ENCODE data around the gene ATP6V1B1.

The ATP6V1B1 gene

DNA sequence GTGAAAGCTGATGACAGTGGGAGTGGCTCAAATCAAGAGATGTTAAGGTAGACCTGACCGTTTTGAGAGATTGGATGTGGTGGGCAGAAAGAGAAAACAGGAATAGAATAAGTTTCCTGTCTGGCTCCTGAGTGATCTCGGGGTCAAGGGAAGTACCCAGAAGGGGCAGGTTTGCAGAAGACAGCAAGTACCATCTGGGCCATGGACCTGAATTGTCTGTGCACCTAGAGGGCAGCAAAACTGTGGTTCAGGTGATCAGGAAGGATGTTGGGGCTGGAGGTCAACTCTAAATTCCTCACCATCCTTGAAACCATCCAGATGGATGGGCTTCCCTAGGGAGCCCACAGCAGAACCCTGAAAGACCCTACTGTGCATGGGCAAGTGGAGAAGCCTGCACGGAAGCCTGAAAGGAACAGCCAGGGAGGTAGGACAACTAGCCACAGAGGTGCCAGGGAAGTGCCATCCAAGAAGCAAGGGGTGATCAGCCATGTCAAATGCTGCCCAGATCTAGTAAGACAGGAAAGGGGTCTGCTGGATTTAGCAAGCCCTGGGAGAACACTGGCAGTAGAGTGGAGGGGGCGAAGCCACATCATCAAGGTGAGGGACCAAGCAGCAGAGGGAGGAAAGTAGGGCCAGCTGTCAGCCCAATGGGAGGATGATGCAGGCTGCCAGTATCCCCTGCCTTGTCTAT is 50.9 kb downstream of the ATP6V1B1 start:
- no peaks in the 10 kb centered on the region for H3K27me3 ChIP-seq
- peaks cover 82% of the 10 kb centered on the region for H3K36me3 ChIP-seq
- peaks cover 95% of the 10 kb centered on the region for H4K20me1 ChIP-seq
- no peak for TF ChIP-seq Cebpa-rat (IDR thresholded peaks at IDR 0.05)
- no peak overlapping the region for H3K27ac ChIP-seq
- no peaks in the 10 kb centered on the region for H3K9me3 ChIP-seq
- no peak overlapping the region for H3K4me2 ChIP-seq
- no peak overlapping the region for H3K4me3 ChIP-seq
- H3K9ac ChIP-seq: no peak overlapping the region
- peaks cover 16% of the 10 kb centered on the region for H3K4me1 ChIP-seq

DNA sequence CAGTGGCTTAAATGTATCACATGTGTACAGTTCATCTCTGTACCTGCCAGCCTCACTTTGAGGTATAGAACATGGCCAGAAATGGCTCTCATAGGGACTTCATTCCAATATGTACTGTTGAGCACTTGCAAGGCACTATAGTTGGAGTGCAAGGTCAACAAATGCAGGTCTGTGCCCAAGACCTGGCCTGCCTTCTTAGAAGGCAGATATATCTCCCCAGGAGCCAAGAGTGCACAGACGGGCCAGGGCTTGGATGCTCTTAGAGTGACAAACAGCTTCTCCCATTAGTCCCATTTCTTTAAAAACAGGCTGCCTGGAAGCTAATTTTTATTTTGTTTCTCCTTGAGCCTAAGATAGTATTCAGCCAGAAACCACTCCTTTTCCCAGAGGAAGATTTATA is 51.7 kb downstream of the ATP6V1B1 start:
- Histone ChIP-seq H3K9me3 (no peaks in the 10 kb centered on the region), H3K27ac (no peak overlapping the region), H3K9ac (no peak overlapping the region), H3K36me3 (peaks cover 86% of the 10 kb centered on the region), H3K4me2 (no peak overlapping the region), H3K4me3 (no peak overlapping the region), H3K27me3 (no peaks in the 10 kb centered on the region), H4K20me1 (peaks cover 95% of the 10 kb centered on the region), H3K4me1 (peaks cover 12% of the 10 kb centered on the region)
- no peak for TF ChIP-seq Cebpa-rat (IDR thresholded peaks at IDR 0.05)

DNA sequence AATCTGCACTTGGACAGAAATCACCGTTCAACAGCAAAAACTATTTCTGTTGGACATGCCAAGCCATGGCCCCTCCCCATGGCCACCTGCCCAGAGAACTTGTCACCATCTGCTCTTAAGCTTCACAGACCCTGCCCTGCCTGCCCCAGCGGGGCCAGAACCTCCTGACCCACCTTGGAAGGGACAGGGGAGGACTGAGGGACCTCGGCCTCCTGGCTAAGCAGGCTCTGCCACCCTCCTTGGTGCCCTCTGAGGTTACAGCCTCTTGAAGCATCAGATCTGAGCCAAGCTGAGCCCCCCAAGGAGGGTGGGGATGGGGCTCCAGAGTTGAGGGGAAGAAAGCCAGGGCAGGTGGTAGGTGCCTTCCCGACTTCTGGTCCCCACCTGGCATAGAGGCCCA is 52.5 kb downstream of the ATP6V1B1 start:
- Histone ChIP-seq H3K4me2 (no peak overlapping the region), H3K27ac (no peak overlapping the region), H3K27me3 (no peaks in the 10 kb centered on the region), H3K36me3 (peaks cover 86% of the 10 kb centered on the region), H3K4me3 (no peak overlapping the region), H4K20me1 (peaks cover 94% of the 10 kb centered on the region), H3K9me3 (no peaks in the 10 kb centered on the region), H3K4me1 (peaks cover 18% of the 10 kb centered on the region), H3K9ac (no peak overlapping the region)
- no peak for TF ChIP-seq Cebpa-rat (IDR thresholded peaks at IDR 0.05)

DNA sequence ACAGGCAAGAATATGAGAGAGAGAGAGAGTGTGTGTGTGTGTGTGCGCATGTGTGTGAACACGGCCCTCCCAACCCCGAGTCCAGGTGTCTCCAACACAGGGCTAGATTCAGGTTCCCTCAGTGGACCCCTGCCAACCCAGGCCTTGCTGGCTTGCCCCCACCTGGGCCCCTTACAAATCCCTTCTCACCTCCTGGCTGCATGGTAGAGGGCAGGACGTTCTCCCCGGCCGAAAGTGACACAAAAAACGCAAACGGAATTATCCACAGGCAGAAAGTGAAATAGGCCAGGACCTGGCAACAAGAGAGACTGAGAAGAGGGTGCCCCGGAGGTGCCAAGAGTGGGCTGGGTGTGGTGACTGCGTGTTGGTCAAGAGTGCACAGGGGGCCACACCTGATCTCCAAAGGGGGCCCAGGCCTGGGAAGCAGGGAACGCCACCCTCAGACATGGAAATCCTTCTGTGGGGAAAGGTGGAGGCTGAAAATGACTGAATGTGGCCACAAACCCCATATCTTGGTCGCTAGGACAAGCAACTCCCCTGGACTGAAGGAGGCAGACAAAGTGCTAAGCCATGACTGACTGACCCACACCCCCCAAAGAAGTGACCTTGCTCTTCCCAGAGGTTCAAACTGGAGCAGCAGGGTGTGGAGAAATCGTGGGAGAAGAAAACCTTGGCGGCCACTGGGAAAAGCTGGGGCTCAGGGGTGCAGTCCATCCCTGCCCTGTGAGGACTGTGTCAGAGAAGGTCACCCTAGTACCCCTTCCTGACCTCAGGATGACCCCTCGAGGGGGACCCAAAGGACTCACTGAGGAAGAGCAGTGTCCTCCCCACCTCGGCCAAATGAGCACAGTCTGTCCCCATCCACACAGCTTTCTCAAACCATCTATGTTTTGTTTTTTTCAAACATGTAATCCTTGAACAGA is 53.3 kb downstream of the ATP6V1B1 start:
- peaks cover 26% of the 10 kb centered on the region for H3K4me1 ChIP-seq
- H3K9me3 ChIP-seq: no peaks in the 10 kb centered on the region
- no peak overlapping the region for H3K27ac ChIP-seq
- TF ChIP-seq Cebpa-rat (IDR thresholded peaks at IDR 0.05): no peak
- H3K4me3 ChIP-seq: no peak overlapping the region
- peaks cover 81% of the 10 kb centered on the region for H3K36me3 ChIP-seq
- peaks cover 94% of the 10 kb centered on the region for H4K20me1 ChIP-seq
- H3K4me2 ChIP-seq: no peak overlapping the region
- H3K9ac ChIP-seq: no peak overlapping the region
- no peaks in the 10 kb centered on the region for H3K27me3 ChIP-seq

DNA sequence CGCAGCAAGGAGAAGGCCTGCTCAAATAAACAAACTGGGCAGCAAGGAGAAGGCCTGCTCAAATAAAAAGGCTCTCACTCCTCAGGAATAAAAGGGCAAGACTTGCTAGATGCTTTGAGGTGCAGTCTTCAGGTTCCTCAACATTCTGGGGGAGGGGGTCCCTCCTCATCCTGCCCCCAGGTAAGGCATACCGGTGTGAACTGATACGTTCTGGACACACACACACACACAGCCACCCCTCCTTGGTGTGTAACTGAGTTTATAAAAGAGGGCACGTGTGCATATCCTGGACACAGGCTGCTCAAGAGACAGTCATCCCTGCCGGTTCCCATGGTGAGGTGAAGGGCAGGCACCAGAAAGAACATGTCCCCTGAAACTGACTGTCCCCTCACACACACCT is 54.5 kb downstream of the ATP6V1B1 start:
- H3K4me1 ChIP-seq: peaks cover 27% of the 10 kb centered on the region
- H3K27ac ChIP-seq: no peak overlapping the region
- H3K9me3 ChIP-seq: no peaks in the 10 kb centered on the region
- H3K36me3 ChIP-seq: peaks cover 80% of the 10 kb centered on the region
- H4K20me1 ChIP-seq: peaks cover 92% of the 10 kb centered on the region
- H3K9ac ChIP-seq: no peak overlapping the region
- H3K4me3 ChIP-seq: no peak overlapping the region
- no peaks in the 10 kb centered on the region for H3K27me3 ChIP-seq
- no peak overlapping the region for H3K4me2 ChIP-seq
- no peak for TF ChIP-seq Cebpa-rat (IDR thresholded peaks at IDR 0.05)

DNA sequence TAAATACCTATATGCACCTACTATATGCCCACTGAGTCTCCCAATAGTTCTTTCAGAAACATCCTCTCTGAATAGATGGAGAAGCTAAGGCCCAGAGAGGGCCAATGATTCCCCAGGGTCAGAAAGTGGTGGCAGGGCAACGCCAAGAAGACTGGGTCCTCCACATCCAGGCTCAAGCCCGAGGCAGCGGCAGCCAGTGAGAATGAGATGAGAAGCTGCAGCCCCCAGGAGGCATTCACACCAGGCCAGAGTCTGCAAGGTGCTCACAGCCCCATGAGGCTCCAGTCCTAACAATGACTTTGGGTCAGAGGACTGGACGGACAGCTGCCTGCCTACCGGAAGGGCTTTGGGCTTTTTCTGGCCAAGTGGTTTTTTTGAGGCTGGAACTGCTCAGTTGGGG is 55.4 kb downstream of the ATP6V1B1 start:
- Histone ChIP-seq H3K9me3 (no peaks in the 10 kb centered on the region), H3K4me2 (no peak overlapping the region), H3K9ac (no peak overlapping the region), H3K4me1 (peaks cover 23% of the 10 kb centered on the region), H4K20me1 (peaks cover 83% of the 10 kb centered on the region), H3K27me3 (no peaks in the 10 kb centered on the region), H3K4me3 (no peak overlapping the region), H3K36me3 (peaks cover 70% of the 10 kb centered on the region), H3K27ac (no peak overlapping the region)
- no peak for TF ChIP-seq Cebpa-rat (IDR thresholded peaks at IDR 0.05)

DNA sequence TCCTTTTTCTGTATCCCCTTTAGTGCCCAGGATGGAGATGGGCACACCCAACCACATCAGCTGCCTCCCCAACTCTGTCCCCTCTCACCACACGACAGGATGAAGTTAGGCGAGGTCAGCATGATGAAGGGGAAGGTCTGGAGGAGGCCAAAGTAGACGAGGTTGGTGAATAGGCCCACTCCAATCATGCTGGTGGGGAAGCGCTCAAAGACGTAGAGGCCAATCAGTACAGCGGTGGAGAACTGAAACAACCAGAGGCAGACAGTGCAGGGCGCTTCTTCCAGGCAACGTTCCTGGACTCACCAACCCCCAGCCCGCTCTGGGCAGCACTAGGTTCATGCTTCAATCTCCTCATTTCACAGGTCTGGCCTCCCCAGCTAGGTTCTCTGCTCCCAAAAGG is 56.0 kb downstream of the ATP6V1B1 start:
- no peak for TF ChIP-seq Cebpa-rat (IDR thresholded peaks at IDR 0.05)
- Histone ChIP-seq H3K9me3 (no peaks in the 10 kb centered on the region), H3K4me1 (peaks cover 19% of the 10 kb centered on the region), H4K20me1 (peaks cover 77% of the 10 kb centered on the region), H3K9ac (no peak overlapping the region), H3K36me3 (peaks cover 64% of the 10 kb centered on the region), H3K27me3 (no peaks in the 10 kb centered on the region), H3K4me3 (no peak overlapping the region), H3K4me2 (no peak overlapping the region), H3K27ac (no peak overlapping the region)

DNA sequence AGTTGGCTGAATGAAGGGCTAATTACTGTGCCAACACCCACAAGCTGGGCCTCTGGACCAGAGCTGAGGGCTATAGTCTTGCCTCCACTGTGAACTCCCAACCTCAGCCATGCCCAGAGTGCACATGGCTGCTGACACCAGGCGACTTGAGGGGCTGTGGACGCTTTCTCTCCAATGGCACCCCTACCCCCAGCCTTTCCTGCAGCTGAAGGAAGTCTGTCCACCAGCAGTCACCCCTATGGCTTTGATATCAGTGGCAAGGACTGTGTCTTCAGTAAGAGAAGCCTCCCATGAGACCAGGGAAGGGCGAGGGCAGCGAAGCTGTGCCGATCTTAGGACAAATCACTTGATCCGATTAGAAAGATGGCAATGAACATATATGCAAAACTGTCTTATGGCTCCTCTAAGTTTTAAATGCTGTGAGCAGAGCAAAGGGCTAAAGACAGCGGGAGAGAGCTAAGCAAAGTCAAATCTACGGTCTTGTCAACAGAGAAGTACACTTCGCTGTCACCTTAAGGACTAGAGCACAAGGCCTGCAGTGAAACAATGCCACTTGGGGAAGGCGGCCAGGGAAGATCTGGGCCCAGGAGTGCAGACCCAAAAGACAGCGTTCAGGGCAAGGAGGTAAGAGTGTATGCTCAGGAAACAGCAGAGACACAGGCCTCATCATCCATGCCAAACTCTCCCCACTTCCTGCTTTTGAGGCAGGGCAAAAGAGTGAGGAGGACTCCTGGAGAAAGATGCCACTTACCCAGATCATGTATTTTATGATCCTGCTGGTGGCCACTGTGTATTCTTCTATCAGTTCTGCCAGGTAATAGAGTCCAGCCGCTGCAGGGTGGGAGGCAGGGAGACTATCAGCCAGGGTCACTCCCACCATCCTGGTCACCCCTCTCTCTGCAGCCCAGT is 57.5 kb downstream of the ATP6V1B1 start:
- no peak for TF ChIP-seq Cebpa-rat (IDR thresholded peaks at IDR 0.05)
- Histone ChIP-seq H3K9me3 (no peaks in the 10 kb centered on the region), H3K4me3 (peak overlapping the region; percentile 100), H3K27ac (no peak overlapping the region; the same call in 1 of the 2 replicates), H3K27me3 (no peaks in the 10 kb centered on the region), H3K4me1 (peaks cover 19% of the 10 kb centered on the region), H4K20me1 (peaks cover 62% of the 10 kb centered on the region), H3K9ac (peak overlapping the region; percentile 95), H3K4me2 (peak overlapping the region; percentile 99), H3K36me3 (peaks cover 50% of the 10 kb centered on the region)

DNA sequence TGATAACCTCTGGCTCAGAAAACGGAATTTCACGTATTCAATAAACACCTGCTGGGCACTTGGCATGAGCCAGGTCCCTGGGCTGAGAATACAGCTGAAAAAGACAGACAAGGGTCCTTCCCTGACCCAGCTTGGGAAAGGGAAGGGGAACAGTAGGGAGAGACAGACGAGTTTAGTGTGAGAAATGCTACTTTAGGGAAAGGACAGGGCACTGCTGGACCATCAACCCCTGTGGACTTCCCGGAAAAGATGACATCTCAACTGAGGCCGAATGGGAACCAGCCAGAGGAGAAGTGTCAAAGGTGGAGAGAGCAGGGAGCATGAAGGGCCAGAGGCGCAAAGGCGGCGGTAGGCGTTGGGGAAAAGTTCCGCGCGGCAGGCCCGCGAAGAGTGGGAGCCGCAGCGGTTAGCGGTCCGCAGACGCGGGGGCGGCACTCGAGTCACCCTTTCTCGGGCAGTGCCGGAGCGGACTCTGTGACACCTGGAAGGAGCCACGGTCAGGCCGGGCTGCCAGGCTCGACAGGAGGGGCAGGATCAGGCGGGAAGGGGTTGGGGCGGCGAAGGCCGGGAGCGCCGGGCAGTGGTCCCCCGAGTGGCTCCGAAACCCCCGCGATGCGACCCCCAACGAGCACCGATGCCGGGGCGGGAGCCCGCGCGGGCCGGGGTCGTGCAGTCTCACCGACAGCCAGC is 58.5 kb downstream of the ATP6V1B1 start:
- Histone ChIP-seq H3K27me3 (no peaks in the 10 kb centered on the region), H3K4me3 (peak overlapping the region; percentile 100), H3K9me3 (no peaks in the 10 kb centered on the region), H4K20me1 (peaks cover 53% of the 10 kb centered on the region), H3K27ac (peak overlapping the region; percentile 85), H3K9ac (peak overlapping the region; percentile 95), H3K4me2 (peak overlapping the region; percentile 99), H3K36me3 (peaks cover 40% of the 10 kb centered on the region), H3K4me1 (peaks cover 19% of the 10 kb centered on the region)
- no peak for TF ChIP-seq Cebpa-rat (IDR thresholded peaks at IDR 0.05)
